GM23248 (cell line): ENCODE measurements around the gene TMEM254.
"Not testable (repeated sequence)": the region's sequence is repeated elsewhere in the genome, so short reads cannot be mapped to it uniquely, and the experiment has no call there.

Experiments used
- EZH2 ChIP-seq: fragments of 200-600 bp; sonication (generic); IDR thresholded peaks from 2 replicates; pipeline ENCODE4 v1.6.1; 2018; ENCODE audit warnings: antibody characterized with exemption, mild to moderate bottlenecking; ENCODE audit not compliant: insufficient read depth, poor library complexity, severe bottlenecking
- EZH2phosphoT487 ChIP-seq: fragments of 200-600 bp; sonication (generic); IDR thresholded peaks from 2 replicates; pipeline ENCODE4 v1.6.1; 2018; ENCODE audit warnings: antibody characterized with exemption, moderate library complexity, mild to moderate bottlenecking, low read depth; ENCODE audit not compliant: insufficient read depth

DNA sequence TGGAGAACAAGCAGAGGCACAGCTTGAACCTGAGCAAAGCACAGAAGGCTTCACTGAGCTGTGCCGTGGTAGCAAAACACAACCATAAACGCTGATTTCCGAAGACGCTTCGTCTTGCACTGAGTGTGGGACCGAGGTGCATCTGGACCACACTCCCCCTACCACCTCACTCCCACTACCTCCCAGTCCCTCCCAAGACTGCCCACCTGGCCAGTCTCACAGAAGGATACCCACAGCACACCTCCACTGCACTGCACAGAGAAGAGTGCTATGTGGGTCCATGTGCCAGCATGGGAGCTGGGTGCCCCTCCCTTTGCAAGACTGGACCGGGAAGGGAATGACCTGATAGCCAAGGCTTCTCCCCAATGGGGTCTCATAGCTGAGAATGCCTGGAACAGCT lies 40.2 kb upstream of the TMEM254 start:
- TF ChIP-seq EZH2phosphoT487, EZH2: not testable (repeated sequence)
